Measurements from ENCODE around the gene SPTLC3.

DNA sequence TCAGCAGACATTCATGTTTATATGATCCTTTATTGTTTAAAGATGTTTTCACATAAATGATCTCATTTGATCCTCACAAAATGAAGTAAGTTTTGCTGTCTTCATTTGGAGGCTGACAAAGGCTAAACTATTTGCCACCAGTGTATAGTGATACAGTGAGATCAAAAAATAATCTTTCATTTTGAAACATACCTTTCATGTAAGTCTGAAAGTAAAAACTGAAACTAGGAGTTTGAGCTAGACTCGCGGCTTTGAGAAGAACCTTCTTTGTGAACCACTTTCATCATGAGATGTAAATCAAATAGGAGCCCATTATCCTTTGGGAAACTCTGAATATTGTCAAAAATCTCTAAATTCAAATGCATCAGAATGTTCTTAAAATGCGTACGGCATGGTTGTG is 40.3 kb upstream of the SPTLC3 start:
- TF ChIP-seq, protein P1, sequence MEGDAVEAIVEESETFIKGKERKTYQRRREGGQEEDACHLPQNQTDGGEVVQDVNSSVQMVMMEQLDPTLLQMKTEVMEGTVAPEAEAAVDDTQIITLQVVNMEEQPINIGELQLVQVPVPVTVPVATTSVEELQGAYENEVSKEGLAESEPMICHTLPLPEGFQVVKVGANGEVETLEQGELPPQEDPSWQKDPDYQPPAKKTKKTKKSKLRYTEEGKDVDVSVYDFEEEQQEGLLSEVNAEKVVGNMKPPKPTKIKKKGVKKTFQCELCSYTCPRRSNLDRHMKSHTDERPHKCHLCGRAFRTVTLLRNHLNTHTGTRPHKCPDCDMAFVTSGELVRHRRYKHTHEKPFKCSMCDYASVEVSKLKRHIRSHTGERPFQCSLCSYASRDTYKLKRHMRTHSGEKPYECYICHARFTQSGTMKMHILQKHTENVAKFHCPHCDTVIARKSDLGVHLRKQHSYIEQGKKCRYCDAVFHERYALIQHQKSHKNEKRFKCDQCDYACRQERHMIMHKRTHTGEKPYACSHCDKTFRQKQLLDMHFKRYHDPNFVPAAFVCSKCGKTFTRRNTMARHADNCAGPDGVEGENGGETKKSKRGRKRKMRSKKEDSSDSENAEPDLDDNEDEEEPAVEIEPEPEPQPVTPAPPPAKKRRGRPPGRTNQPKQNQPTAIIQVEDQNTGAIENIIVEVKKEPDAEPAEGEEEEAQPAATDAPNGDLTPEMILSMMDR (conservative IDR thresholded peaks at IDR 0.05 in 1 of 2, IDR thresholded peaks at IDR 0.05 in 1 of 2; ENCODE audit: extremely low read depth in 1 of 2, insufficient read depth in 1 of 2, low read depth in 1 of 2, low read length in 2 of 2) = no peak
- TF ChIP-seq EZH2 (IDR thresholded peaks at IDR 0.05; ENCODE audit: borderline replicate concordance, low read length) = no peak

Measured in mammary epithelial cell (primary cell).